Liver (tissue), 10 donors: ENCODE measurements around the gene DNAJC12. TPM values are rescaled to one million over a fixed set of nuclear protein-coding genes. Genes with fewer than 3 reads are reported as not detected.
"Not testable (repeated sequence)": the region's sequence is repeated elsewhere in the genome, so short reads cannot be mapped to it uniquely, and the experiment has no call there.

ENCODE experiments used
- DNase-seq: peaks from one replicate; pipeline ENCODE4 v3.0.0-alpha.2; 2017; ENCODE audit warnings: low spot score
- H3K27ac ChIP-seq, 2 donors: one replicate each; pipeline ENCODE4 v1.7.0; 2013; ENCODE audit warnings: inconsistent platforms in 2 of 2, low read length in 2 of 2, control low read depth in 1 of 2, low read depth in 1 of 2, mild to moderate bottlenecking in 1 of 2
- H3K27me3 ChIP-seq, 4 donors: one replicate each; pipeline versions ENCODE4 v1.6.1 to v1.7.0; 2013; ENCODE audit warnings: low read length in 3 of 4, inconsistent platforms in 1 of 4, mild to moderate bottlenecking in 1 of 4, moderate library complexity in 1 of 4; ENCODE audit not compliant: control insufficient read depth in 4 of 4, insufficient read depth in 4 of 4
- H3K36me3 ChIP-seq, 4 donors: one replicate each; pipeline versions ENCODE4 v1.6.1 to v1.7.0; 2013; ENCODE audit warnings: low read length in 3 of 4, mild to moderate bottlenecking in 3 of 4, low read depth in 1 of 4, moderate library complexity in 1 of 4; ENCODE audit not compliant: control insufficient read depth in 4 of 4, insufficient read depth in 3 of 4
- H3K4me1 ChIP-seq, 4 donors: one replicate each; pipeline versions ENCODE4 v1.6.1 to v1.7.0; 2013; ENCODE audit warnings: low read length in 3 of 4, mild to moderate bottlenecking in 3 of 4, moderate library complexity in 1 of 4; ENCODE audit not compliant: control insufficient read depth in 4 of 4, insufficient read depth in 4 of 4
- H3K4me3 ChIP-seq, 3 donors: one replicate each; pipeline versions ENCODE4 v1.6.1 to v1.7.0; 2013; ENCODE audit warnings: low read length in 3 of 3, control low read depth in 1 of 3, low read depth in 1 of 3, mild to moderate bottlenecking in 1 of 3
- H3K9ac ChIP-seq, 2 donors: one replicate each; pipeline ENCODE4 v1.7.0; 2013; ENCODE audit warnings: low read length in 2 of 2, mild to moderate bottlenecking in 2 of 2, moderate library complexity in 2 of 2, control low read depth in 1 of 2, low read depth in 1 of 2
- H3K9me3 ChIP-seq, 4 donors: one replicate each; pipeline versions ENCODE4 v1.6.1 to v1.7.0; 2013; ENCODE audit warnings: low read length in 3 of 4; ENCODE audit not compliant: control insufficient read depth in 4 of 4
- ATF3 ChIP-seq: IDR thresholded peaks from 2 replicates; pipeline ENCODE4 v1.6.1; 2016; ENCODE audit warnings: antibody characterized with exemption
- HNF4A ChIP-seq, 2 donors: conservative IDR thresholded peaks; 2 replicates each; pipeline ENCODE4 v1.6.1; 2016; ENCODE audit warnings: antibody characterized with exemption in 2 of 2, mild to moderate bottlenecking in 2 of 2
- ZBTB33 ChIP-seq: IDR thresholded peaks from 2 replicates; pipeline ENCODE4 v1.6.1; 2016; ENCODE audit warnings: antibody characterized with exemption
- WGBS: extraction: QIAGEN DNeasy Blood & Tissue Kit; methylation state at CpG from one replicate; pipeline ENCODE4 v1.1.7; 2013; 5-methylcytosine and 5-hydroxymethylcytosine counted together
- polyA plus RNA-seq, 2 donors: library from polyadenylated mRNA; stranded (reverse) in 1 of 2; unstranded in 1 of 2; fragments of 200-250 nt in 1 of 2; fragments of >200 nt in 1 of 2; fragmentation: Nextera tagmentation in 1 of 2; extraction: Ambion mirVana in 1 of 2; gene quantifications; one replicate each; pipeline versions ENCODE4 v1.2.1 to v1.2.3, GENCODE V29; 2013 to 2015
- small RNA-seq: library from RNA; depleted of rRNA; stranded (forward); fragments of <200 nt; gene quantifications from one replicate; pipeline ENCODE3, GENCODE V24; 2014
- total RNA-seq, 2 donors: library from RNA; depleted of rRNA; stranded (reverse); fragments of >200 nt; gene quantifications; one replicate each; pipeline ENCODE4 v1.2.3, GENCODE V29; 2014
- donor health status: healthy.
- donor health status: healthy.
- donor health status: healthy.
- donor health status: healthy.
- donor health status: healthy.

DNAJC12 gene
- total and polyA plus RNA-seq, 4 donors: 16.4 to 51.3 (median 32.8) TPM

GRCh38 chr10:67763499-67764011 is 74.4 kb downstream of the DNAJC12 start:
- TF ChIP-seq ZBTB33: no peak
- no peak for TF ChIP-seq HNF4A (conservative IDR thresholded peaks at IDR 0.05)
- no peak for TF ChIP-seq ATF3
- H3K4me3 ChIP-seq: peak overlapping the region; percentile 56 to 96 (median 83)
- peak; percentile 70 for DNase-seq
- H3K9ac ChIP-seq: peak overlapping the region; percentile 66 to 96
- no peaks in the 10 kb centered on the region for H3K9me3 ChIP-seq
- 1% methylated on average over 22 of the region's 22 CpGs for WGBS
- peak overlapping the region; percentile 86 to 94 for H3K27ac ChIP-seq
- H3K36me3 ChIP-seq: no peaks in the 10 kb centered on the region
- peaks cover 0 to 6% (median 0%) of the 10 kb centered on the region in 4 donors for H3K4me1 ChIP-seq
- H3K27me3 ChIP-seq: no peaks in the 10 kb centered on the region

GRCh38 chr10:67762567-67762966 is 75.4 kb downstream of the DNAJC12 start:
- H3K27me3 ChIP-seq, H3K9me3 ChIP-seq, H3K4me1 ChIP-seq, H3K27ac ChIP-seq, H3K4me3 ChIP-seq, H3K36me3 ChIP-seq, DNase-seq, H3K9ac ChIP-seq: not testable (repeated sequence)
- WGBS: 83% methylated on average over 9 of the region's 9 CpGs

- Histone ChIP-seq H3K27me3 (no peaks in the 10 kb centered on the region), H3K4me3 (no peak overlapping the region), H3K9ac (no peak overlapping the region), H3K4me1 (peaks cover 0 to 6% (median 0%) of the 10 kb centered on the region in 4 donors), H3K27ac (no peak overlapping the region), H3K9me3 (no peaks in the 10 kb centered on the region), H3K36me3 (no peaks in the 10 kb centered on the region)
- DNase-seq: no peak
- WGBS: 92% methylated on average over 7 of the region's 7 CpGs
- no peak for TF ChIP-seq ZBTB33
Observed at GRCh38 chr10:67760272-67760671, 77.7 kb downstream of the DNAJC12 start.

Small RNA genes lying within 50 kb of the gene (small RNA-seq; reads per million reads assigned to genes)
- gene RN7SL394P (not detected), gene RNU6-1250P (not detected), gene RNU6-523P (not detected)

Other genes starting within 250 kb of the DNAJC12 start
- 1 to 10 TPM; 1.4 to 2.4 TPM for gene CTNNA3, start 142.0 kb downstream of the DNAJC12 start, total RNA-seq
- gene CTNNA3, start 142.0 kb downstream of the DNAJC12 start, polyA plus RNA-seq: 1 to 10 TPM in 1 of 2 donors, under 1 TPM in 1; 0.16 to 1.3 TPM
- 10 to 100 TPM; 10.0 to 14.8 TPM for gene SIRT1, start 46.5 kb upstream of the DNAJC12 start, total RNA-seq
- gene SIRT1, start 46.5 kb upstream of the DNAJC12 start, polyA plus RNA-seq: 1 to 10 TPM; 3.0 to 5.5 TPM
- gene HERC4, start 237.1 kb upstream of the DNAJC12 start, total RNA-seq: 10 to 100 TPM; 20.5 to 53.2 TPM
- gene HERC4, start 237.1 kb upstream of the DNAJC12 start, polyA plus RNA-seq: 10 to 100 TPM in 1 of 2 donors, 1 to 10 TPM in 1; 7.3 to 11.4 TPM